Tibial nerve (tissue), 4 donors: ENCODE measurements around the gene RSKR. TPM values are rescaled to one million over a fixed set of nuclear protein-coding genes. Genes with fewer than 3 reads are reported as not detected.
A peak's percentile ranks its signal among the peaks of the same experiment; 100 is the strongest.
"Not testable (repeated sequence)": the region's sequence is repeated elsewhere in the genome, so short reads cannot be mapped to it uniquely, and the experiment has no call there.

Experiments used
- DNase-seq, 2 donors: peaks; one replicate each; pipeline ENCODE4 v3.0.0-alpha.2; 2019; ENCODE audit warnings: low spot score in 2 of 2
- H3K27ac ChIP-seq, 4 donors: fragments of 200-600 bp; sonication (generic) in 3 of 4; one replicate each; pipeline ENCODE4 v1.5.1; 2017 to 2019; ENCODE audit warnings: mild to moderate bottlenecking in 1 of 4
- H3K27me3 ChIP-seq, 2 donors: fragments of 200-600 bp; sonication (generic) in 1 of 2; one replicate each; pipeline versions ENCODE4 v1.5.1 to v1.6.0; 2017 to 2019
- H3K36me3 ChIP-seq, 3 donors: fragments of 200-600 bp; sonication (generic); one replicate each; pipeline ENCODE4 v1.5.1; 2018 to 2019
- H3K4me1 ChIP-seq, 4 donors: fragments of 200-600 bp; sonication (generic) in 3 of 4; one replicate each; pipeline ENCODE4 v1.5.1; 2017 to 2019
- H3K4me3 ChIP-seq, 4 donors: fragments of 200-600 bp; sonication (generic) in 3 of 4; one replicate each; pipeline ENCODE4 v1.5.1; 2017 to 2019; ENCODE audit warnings: mild to moderate bottlenecking in 1 of 4, moderate library complexity in 1 of 4
- H3K9me3 ChIP-seq, 4 donors: fragments of 200-600 bp; sonication (generic) in 3 of 4; one replicate each; pipeline ENCODE4 v1.5.1; 2017 to 2019
- CTCF ChIP-seq, 5 experiments: fragments of 200-600 bp in 3 of 5; fragments of 450-650 bp in 2 of 5; sonication (generic) in 3 of 5; IDR thresholded peaks; one replicate each; pipeline ENCODE4 v1.5.1; 2016 to 2019; ENCODE audit warnings: antibody characterized with exemption in 5 of 5, mild to moderate bottlenecking in 3 of 5, moderate library complexity in 2 of 5
- EP300 ChIP-seq, 2 donors: sonication (generic); formaldehyde crosslinking; IDR thresholded peaks; one replicate each; pipeline ENCODE4 v1.6.1; 2017; ENCODE audit warnings: antibody characterized with exemption in 2 of 2, mild to moderate bottlenecking in 1 of 2
- POLR2A ChIP-seq, 2 donors: fragments of 450-650 bp; IDR thresholded peaks; one replicate each; pipeline ENCODE4 v1.6.1; 2017; ENCODE audit warnings: antibody characterized with exemption in 2 of 2, mild to moderate bottlenecking in 2 of 2, moderate library complexity in 2 of 2
- WGBS, 2 donors: methylation state at CpG; one replicate each; pipeline ENCODE4 v1.1.5; 2018; 5-methylcytosine and 5-hydroxymethylcytosine counted together
- total RNA-seq, 4 donors: library from RNA; depleted of rRNA; stranded (reverse); fragments of >200 nt; gene quantifications; one replicate each; pipeline ENCODE4 v1.1.0, GENCODE V29; 2016

The RSKR gene
- total RNA-seq: 10 to 100 TPM in 3 of 4 donors, 1 to 10 TPM in 1; 5.7 to 34.5 (median 16.2) TPM

GRCh38 chr17:28613931-28614381 is at the start of gene RSKR:
Gene RSKR (minus strand): TSS chr17:28614185. CDS start chr17:28614161, 24 bp downstream.
- H3K36me3 ChIP-seq: peaks cover 2 to 92% (median 30%) of the 10 kb centered on the region in 3 donors
- no peaks in the 10 kb centered on the region for H3K4me1 ChIP-seq
- no peaks in the 10 kb centered on the region for H3K9me3 ChIP-seq
- DNase-seq: no peak
- peak within 1 kb of the TSS in 1 of 4 donors; percentile 5 for H3K27ac ChIP-seq
- no peaks in the 10 kb centered on the region for H3K27me3 ChIP-seq
- no peak for TF ChIP-seq CTCF (IDR thresholded peaks at IDR 0.05)
- no peak for TF ChIP-seq POLR2A (IDR thresholded peaks at IDR 0.05)
- TF ChIP-seq EP300 (IDR thresholded peaks at IDR 0.05): no peak
- no peak within 1 kb of the TSS for H3K4me3 ChIP-seq
- 78 to 89% methylated on average over 5 of the region's 5 CpGs for WGBS, 2 donors

- peaks cover 0 to 65% (median 22%) of the 10 kb centered on the region in 4 donors for H3K4me1 ChIP-seq
- DNase-seq: no peak
- no peak overlapping the region for H3K27ac ChIP-seq
- H3K36me3 ChIP-seq: peaks cover 0 to 42% (median 14%) of the 10 kb centered on the region in 3 donors
- H3K9me3 ChIP-seq: no peaks in the 10 kb centered on the region
- no peaks in the 10 kb centered on the region for H3K27me3 ChIP-seq
- TF ChIP-seq EP300 (IDR thresholded peaks at IDR 0.05) (no peak), CTCF (IDR thresholded peaks at IDR 0.05) (no peak), POLR2A (IDR thresholded peaks at IDR 0.05) (no peak)
- no peak overlapping the region for H3K4me3 ChIP-seq
Measured at GRCh38 chr17:28663723-28664122, 49.7 kb upstream of the RSKR start.

GRCh38 chr17:28662527-28662829 is 48.5 kb upstream of the RSKR start:
- H3K27me3 ChIP-seq: no peaks in the 10 kb centered on the region
- H3K4me1 ChIP-seq: peaks cover 0 to 52% (median 22%) of the 10 kb centered on the region in 4 donors
- WGBS, 2 donors: 0 to 2% methylated on average over 10 of the region's 10 CpGs
- no peak for DNase-seq
- peaks cover 0 to 42% (median 10%) of the 10 kb centered on the region in 3 donors for H3K36me3 ChIP-seq
- peak overlapping the region; percentile 93 to 97 (median 96) for H3K27ac ChIP-seq
- H3K9me3 ChIP-seq: no peaks in the 10 kb centered on the region
- TF ChIP-seq CTCF (IDR thresholded peaks at IDR 0.05): no peak
- TF ChIP-seq EP300 (IDR thresholded peaks at IDR 0.05): no peak
- TF ChIP-seq POLR2A (IDR thresholded peaks at IDR 0.05): no peak
- peak overlapping the region; percentile 60 to 96 (median 84) for H3K4me3 ChIP-seq

GRCh38 chr17:28661635-28662526 is 47.9 kb upstream of the RSKR start, which contains the start of the genes SDF2 and SUPT6H:
Gene SDF2 (minus strand): TSS chr17:28661906. CDS start chr17:28661876, 30 bp downstream.
Gene SUPT6H (plus strand): TSS chr17:28662205. CDS start chr17:28673402, 11,197 bp downstream.
- peaks cover 0 to 47% (median 10%) of the 10 kb centered on the region in 3 donors for H3K36me3 ChIP-seq

GRCh38 chr17:28659497-28659881 is 45.5 kb upstream of the RSKR start:
- not testable (repeated sequence) for DNase-seq, H3K4me3 ChIP-seq, H3K27me3 ChIP-seq, H3K27ac ChIP-seq, H3K9me3 ChIP-seq
- WGBS, 2 donors: 90 to 98% methylated on average over 12 to 13 of the region's 23 CpGs
- peaks cover 0 to 36% (median 20%) of the 10 kb centered on the region in 4 donors for H3K4me1 ChIP-seq
- peaks cover 0 to 50% (median 10%) of the 10 kb centered on the region in 3 donors for H3K36me3 ChIP-seq

More at GRCh38 chr17:28661635-28662526, 47.9 kb upstream of the RSKR start, which contains the start of the genes SDF2 and SUPT6H:
- peaks cover 0 to 51% (median 22%) of the 10 kb centered on the region in 4 donors for H3K4me1 ChIP-seq
- peak within 1 kb of the TSS; percentile 60 to 96 (median 84) for H3K4me3 ChIP-seq
- peak within 1 kb of the TSS; percentile 93 to 97 (median 96) for H3K27ac ChIP-seq
- no peaks in the 10 kb centered on the region for H3K27me3 ChIP-seq
- TF ChIP-seq POLR2A (IDR thresholded peaks at IDR 0.05) (peak; percentile 69 to 90), EP300 (IDR thresholded peaks at IDR 0.05) (peak; percentile 82 to 97), CTCF (IDR thresholded peaks at IDR 0.05) (no peak)
- peak; percentile 83 to 93 for DNase-seq
- H3K9me3 ChIP-seq: no peaks in the 10 kb centered on the region
- 0 to 1% methylated on average over 54 to 63 of the region's 66 CpGs for WGBS, 2 donors

GRCh38 chr17:28658766-28659496 is 44.9 kb upstream of the RSKR start:
- H3K27me3 ChIP-seq, DNase-seq, H3K9me3 ChIP-seq, H3K4me3 ChIP-seq, H3K27ac ChIP-seq: not testable (repeated sequence)
- Histone ChIP-seq H3K4me1 (peaks cover 0 to 30% (median 18%) of the 10 kb centered on the region in 4 donors), H3K36me3 (peaks cover 0 to 55% (median 10%) of the 10 kb centered on the region in 3 donors)
- 89 to 90% methylated on average over 15 to 26 of the region's 46 CpGs for WGBS, 2 donors

GRCh38 chr17:28658342-28658741 is 44.4 kb upstream of the RSKR start:
- H3K27me3 ChIP-seq, H3K9me3 ChIP-seq, H3K27ac ChIP-seq, DNase-seq, H3K4me3 ChIP-seq: not testable (repeated sequence)
- WGBS, 2 donors: 94 to 95% methylated on average over 8 of the region's 8 CpGs
- peaks cover 0 to 61% (median 10%) of the 10 kb centered on the region in 3 donors for H3K36me3 ChIP-seq
- H3K4me1 ChIP-seq: peaks cover 0 to 25% (median 15%) of the 10 kb centered on the region in 4 donors
